GM18526 (cell line): ENCODE results near the gene B3GNT9.

Experiments used
- POLR2A ChIP-seq: IDR thresholded peaks from 3 replicates; pipeline ENCODE4 v1.6.1; 2011; ENCODE audit not compliant: insufficient read length; ENCODE audit errors: extremely low read depth

The B3GNT9 gene

DNA sequence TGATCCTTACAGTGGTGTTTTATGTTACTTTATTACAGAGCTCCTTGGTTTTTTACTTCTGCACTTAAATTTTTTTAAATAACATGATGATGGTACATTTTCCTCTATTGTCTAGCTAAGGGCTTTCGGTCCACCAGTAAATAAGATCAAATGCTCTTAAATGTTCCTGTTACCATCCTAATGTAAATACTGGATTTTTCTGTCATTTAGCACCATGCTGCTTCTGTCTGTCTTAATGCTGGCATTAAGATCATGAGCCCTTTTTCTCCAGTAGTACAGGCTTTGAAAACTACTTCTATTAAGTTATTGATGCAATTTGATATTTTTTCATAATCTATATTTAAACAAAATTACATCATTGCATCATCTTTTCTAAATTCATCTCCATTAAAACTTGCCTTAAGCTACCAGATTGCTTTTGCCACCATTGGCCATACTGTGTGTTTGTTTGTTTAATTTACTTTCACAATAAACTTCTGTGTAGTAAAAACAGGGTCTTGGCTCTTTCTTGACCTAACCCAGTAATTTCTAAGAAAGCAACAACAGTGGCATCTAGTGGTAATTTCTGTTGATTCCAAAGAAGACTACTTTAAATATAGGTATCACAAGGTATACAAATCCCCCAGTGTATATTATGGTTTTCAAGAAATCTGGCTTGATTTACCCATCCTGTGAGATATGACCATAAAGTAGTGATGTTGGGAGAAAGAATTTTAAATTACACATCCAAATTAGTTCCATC lies 50.1 kb downstream of the B3GNT9 start:
- no peak for TF ChIP-seq POLR2A

GRCh38 chr16:67098599-67098998 lies 52.2 kb downstream of the B3GNT9 start:
- no peak for TF ChIP-seq POLR2A
